Left lobe of liver (tissue), 2 donors: Measurements from ENCODE around the gene ZNF609. TPM values are rescaled to one million over a fixed set of nuclear protein-coding genes. Genes with fewer than 3 reads are reported as not detected.

Experiments
- ATAC-seq: fragments of 200-7000 bp; cut with Tn5 transposase; one replicate; pipeline ENCODE4 v1.9.1; 2020; ENCODE audit warnings: mild to moderate bottlenecking, moderate library complexity
- DNase-seq: peaks from one replicate; pipeline ENCODE4 v3.0.0-alpha.2; 2020; ENCODE audit warnings: low spot score
- total RNA-seq: library from RNA; stranded (reverse); gene quantifications from one replicate; pipeline ENCODE4 v1.2.1, GENCODE V29; 2021
- donor health status: DM: no; HTN: no; CAD: no; lungs with moderate emphysema.
- donor health status: DM: no; HTN: yes; CAD: no.

The ZNF609 gene
- total RNA-seq, 1 donor from 2014 or later, result 16.3 TPM

DNA sequence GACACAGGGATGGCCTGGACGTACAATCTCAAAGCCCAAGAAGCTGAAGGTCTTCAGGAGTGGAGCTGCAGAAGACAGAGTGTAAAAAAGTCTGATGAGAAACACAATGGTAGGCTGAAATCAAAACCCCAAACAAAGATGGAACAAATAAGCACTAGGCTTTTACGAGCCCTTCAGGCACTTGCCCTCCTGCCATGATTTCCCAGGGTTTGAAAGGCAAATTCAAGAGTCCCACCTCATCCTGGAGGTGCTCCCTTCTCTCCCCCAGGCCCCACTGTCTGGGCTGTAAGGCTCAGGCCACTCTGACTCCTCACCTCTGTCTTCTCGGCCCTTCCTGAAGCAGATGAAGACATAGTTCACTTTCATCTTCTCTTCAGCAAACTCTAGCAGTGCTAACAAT lies 228.4 kb downstream of the ZNF609 start:
- ATAC-seq, result no peak

DNA sequence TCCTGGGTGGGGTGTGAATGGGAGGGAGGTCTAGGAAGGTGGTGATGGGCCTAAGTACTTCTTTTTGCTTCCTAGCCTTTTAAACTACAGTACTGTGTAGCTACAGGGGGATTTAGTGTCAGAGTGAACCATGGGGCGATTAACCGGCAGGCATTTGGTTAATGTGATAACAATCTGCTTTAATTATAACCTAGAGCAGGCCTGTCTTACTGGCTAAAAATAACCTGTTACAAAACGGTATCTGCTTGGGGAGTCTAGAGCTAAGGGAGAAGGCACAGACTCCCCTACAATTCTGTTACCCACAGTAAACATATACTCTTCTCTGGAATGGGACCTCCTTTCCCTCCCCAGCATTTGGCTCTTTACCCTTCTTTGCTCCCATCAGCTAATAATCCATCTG lies 229.6 kb downstream of the ZNF609 start:
- ATAC-seq (no peak), DNase-seq (no peak)

More for the DNA sequence above, 228.4 kb downstream of the ZNF609 start:
- no peak for DNase-seq

DNA sequence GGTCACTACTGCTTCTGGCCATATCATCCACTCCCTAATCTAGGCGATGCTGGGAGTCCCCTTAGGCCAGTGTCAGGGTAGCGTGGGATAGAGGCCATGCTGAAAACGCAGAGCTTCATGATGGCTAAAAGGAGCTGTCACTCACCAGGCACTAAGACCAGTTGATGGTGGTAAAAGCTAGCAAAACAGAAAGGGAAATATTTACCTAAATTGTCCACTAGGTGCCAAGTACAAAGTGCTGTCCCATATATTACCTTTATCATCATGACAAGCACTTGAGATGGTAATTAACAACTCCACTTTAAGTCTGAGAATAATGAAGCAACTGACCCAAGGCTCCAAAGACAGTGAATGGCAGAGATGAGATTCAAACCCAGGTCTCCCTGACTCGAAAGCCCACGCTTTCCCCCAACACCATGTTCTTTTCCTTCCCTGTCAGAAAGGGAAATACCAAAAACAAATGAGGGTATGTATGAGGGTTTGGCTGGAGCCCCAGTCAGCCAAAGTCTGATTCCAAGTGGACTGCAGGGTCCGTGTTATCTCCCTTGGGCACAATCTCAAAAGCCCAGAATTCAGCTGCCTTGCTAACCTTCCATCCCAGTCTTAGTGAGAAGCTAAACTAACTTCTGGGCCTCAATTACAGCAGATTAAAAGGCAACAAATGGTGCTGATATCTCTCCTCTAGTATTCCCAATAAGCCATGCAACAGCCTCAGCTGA lies 230.4 kb downstream of the ZNF609 start:
- ATAC-seq (peak; percentile 23), DNase-seq (no peak)

DNA sequence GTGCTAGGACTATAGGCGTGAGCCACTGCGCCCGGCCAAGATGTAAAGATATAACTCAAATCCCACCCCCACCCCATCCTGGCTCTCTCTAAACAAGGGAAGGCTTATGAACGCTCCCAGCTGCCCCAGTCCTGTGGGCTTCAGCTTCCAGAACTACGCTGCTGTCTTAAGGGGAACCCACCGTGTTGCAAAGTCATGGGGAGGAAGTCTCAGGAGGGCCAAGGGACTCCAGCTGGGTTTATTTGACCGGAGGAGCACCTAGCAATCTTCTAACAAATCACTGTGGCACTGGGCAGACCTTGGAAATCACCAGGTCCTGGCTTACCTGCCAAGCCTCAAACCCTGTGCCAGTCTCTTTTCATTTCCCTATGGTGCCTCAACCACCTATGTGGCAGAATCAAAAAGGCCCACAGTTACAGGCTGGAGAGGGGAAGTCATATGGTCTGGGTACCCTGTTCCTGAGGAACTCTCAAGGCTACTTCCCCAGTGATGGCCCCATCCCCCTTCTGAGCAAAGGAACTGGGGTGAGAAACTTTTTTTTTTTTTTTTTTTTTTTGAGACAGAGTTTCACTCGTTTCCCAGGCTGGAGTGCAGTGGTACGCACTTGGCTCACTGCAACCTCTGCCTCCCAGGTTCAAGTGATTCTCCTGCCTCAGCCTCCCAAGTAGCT lies 231.7 kb downstream of the ZNF609 start:
- ATAC-seq (peak; percentile 7), DNase-seq (no peak)

DNA sequence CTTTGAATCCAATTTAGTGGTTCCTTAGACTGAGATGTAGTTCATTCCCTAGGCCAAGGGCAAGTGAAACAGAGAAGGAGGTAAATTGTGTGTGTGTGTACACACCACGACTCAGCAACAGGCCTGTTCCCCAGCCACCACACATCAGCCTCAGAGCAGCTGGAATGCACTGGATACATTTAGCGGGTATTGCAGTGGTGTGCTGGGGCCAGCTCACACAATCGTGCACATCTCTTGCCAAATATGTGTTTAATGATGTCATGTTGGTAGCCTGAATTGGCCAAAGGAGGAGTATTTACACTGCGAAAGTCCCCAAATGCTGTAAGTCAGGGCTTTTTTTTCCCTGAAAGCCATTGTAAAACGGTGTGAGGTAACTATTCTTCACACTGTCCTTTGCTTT lies 232.8 kb downstream of the ZNF609 start:
- DNase-seq (peak; percentile 74), ATAC-seq (peak; percentile 87)

DNA sequence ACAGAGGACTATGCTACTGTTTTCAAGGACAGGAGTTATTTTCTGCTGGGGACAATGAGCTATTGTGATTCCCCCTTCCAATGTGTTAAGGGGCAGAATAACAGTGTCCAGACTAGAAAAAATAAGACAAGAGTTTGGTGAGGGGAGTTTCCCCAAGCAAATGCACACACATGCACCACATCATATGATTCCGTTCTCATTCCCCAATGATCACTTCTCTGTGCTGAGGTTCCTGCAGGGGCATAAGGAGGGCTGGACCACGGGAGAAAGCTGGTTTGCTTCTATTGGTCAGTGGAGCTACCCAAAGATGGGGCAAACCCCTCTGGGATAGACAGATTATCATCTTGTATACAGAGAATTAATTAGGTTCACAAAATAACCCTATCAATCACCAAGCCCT lies 234.4 kb downstream of the ZNF609 start:
- ATAC-seq (no peak), DNase-seq (no peak)

DNA sequence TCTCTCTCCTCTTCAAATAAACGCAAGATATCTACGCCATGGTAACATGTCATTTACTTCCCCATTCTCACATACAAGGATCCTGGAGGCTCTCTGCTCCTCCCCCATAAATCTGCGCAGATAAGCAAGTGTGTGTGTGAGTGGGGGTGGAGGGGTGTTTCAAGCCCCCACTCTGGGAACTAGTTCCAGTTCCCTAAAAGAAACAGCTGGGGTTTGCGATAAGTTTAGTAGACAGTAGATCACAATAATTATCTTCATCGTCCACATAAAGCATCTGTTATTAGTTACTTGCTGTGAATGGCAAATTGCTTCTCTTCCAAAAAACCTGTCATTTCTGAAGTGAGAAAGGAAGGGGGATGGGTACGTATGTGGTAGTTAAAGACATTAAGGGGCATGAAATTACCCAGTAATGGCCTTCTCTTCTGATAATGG lies 235.2 kb downstream of the ZNF609 start:
- DNase-seq (no peak), ATAC-seq (no peak)

DNA sequence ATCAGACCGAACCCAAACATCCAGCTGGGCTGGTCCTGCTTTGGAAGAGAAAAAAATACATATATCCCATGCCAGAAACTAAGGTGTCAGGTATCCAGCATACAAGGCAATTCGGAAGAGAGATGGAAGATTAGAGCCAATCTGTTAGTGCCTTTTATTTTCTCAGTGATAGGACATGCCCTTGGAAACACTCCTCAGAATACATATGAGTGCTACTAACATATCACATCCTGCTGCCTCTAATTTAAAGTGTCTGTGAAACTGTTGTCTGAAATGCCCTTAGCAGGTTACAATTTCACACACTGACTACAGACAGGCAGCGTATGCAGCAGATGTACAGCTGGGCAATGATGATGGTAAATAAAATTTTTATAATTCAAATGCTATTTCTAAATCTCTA lies 236.1 kb downstream of the ZNF609 start:
- no peak for DNase-seq
- ATAC-seq, result no peak

DNA sequence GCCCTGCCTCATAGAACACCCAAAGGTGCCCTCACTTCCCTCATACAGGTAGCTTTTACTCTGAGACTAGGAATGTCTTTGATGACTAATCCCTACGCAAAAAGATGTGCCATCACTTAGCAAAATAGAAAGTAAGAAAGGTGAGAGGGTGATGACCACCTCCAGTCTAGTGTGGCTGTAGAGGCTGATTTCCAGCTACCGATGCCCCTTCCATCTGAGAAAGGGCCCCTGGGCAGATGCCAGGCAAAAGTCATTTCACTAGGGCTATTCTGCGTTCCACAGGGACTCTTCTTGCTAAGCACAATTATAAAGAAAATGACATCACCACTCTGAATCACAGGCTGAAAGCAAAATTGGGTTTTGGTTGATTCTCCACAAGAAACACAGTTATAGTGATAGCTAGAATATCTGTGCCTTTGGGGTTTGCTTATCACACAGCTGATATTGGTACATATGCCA lies 237.6 kb downstream of the ZNF609 start:
- ATAC-seq (no peak), DNase-seq (no peak)

DNA sequence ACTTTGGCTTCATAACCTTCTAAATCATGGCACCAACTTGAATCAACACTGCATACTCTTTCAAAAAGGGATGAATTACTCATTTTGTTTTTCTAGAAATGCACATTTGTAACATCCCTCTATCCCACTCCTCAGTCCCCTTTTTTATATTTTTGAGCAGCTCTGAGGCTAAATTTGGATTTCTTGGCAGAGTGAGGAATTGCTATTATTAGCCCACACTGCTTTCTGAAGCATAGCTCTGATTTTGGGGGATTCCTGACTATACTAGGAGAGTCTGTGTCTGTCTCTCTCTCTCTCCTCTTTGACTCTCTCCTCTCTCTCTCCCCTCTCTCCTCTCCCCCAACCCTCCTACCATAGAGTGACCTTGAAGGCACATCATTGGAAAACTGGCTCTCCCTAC lies 238.4 kb downstream of the ZNF609 start:
- ATAC-seq, result no peak
- DNase-seq, result no peak

DNA sequence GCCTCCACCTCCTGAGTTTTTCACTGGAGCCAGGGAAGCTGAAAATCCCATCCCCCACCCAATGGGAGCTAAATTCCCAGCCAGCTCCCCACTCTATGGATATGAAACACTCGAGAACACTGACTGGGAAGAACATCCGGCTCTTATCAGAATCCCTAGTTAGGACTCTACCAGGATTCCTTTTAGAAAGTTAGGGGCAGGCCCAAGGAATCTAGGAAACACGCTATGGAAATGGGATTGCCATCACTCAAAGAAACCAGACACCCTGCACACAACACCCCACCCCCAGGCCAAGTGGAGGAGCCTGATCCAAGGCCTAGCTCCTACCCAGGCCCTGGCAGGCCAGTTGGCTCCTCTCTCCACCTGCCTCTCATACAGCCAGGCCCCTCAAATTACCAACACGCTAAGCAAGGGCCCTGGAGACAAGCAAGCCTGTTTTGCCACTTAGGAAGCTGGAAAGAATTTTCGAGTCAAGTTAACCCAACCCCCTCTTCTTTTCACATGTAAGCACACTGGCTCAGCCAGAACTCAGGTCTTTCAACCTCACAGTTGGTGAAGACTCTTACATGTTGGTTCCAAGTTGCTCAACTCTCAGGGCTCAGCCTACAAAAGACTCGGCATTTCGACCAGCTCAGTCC lies 239.5 kb downstream of the ZNF609 start:
- DNase-seq (no peak), ATAC-seq (peak; percentile 8)

DNA sequence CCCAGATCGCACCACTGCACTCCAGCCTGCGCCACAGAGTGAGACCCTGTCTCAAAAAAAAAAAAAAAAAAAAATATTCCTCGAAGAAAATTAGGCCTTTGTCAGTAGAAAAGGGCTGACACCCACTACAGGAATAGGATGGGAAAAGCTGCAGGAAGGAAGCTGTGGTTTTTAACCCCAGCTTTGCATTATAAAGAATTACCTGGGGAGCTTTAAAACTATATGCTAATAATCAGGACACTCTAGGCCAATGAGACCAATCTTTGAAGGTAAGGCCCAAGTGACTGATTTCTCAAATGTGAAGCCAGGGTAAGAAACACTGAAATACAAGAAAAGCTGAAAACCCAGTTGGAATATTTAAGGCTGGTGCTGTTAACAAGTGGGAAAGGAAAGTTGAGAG lies 240.7 kb downstream of the ZNF609 start:
- DNase-seq (no peak), ATAC-seq (no peak)

DNA sequence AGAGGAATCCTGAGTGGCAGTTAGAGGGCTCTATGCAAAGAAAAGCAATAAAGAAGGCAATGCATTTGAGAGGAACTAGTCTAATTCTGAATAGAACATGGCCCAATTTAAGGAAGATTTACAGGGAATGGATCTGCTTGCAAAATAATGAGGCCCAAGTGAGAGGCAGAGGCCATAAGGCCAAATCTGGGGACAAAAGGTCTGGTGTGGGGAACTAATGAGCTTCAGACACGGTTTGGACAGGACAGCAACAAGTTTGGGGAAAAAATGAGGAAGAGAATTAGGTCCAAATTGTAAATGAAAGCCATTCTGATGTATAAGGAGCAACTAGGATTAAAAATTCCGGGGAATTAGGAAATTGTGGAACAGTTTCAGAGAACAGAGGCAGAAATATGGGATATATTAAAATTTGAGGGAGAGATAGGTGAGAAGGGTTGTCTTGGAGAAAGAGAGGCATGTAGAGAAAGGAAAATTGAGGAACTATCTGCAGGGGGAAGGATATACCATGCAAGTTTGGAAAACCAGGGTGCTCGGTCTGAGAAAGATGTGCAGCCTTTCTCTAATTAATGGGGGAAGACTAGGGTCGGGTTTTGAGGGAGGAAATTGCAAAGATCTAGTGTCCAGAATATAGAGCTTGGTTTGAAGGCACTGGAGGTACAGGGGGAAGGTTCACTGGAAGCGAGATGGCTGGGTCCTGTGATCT lies 241.3 kb downstream of the ZNF609 start:
- DNase-seq (no peak), ATAC-seq (no peak)

DNA sequence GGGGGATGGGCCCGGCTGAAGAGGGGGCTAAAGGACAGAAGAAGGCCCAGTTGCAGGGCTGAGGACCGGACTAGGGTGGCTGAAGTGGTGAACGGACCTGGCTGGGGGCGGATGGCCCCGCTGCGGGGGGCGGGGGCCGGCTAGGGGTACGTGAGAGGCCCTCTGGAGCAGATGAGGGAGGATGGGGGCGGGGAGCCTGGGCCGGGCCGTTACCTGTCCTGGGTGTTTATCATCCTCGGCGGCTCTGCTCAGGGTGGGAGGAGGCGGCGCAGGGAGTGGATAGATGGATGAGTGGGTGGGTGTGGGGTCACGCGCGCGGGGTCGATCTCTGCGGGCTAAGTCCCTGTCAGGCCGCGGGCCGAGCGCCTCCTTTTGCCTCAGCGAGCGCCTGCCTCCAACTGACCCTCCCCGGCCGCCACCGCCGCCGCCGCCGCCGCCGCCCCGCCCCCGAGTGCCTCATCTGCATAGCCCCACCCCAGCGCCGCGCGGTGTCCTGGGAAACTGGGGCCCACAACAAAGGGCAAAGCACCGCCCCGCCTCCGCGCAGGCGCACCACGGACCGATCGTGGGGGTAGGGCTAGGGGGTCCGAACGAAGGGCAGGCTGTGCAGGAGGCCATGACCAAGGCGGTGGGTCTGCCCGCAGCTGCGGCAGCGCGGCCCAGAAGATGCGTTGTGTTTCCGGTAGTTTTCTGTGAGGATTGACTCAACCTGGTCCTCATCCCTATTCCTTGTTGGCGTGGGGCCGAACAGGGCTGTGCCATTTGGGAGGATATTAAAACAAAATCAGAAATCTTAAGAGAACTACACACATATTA lies 242.6 kb downstream of the ZNF609 start:
- DNase-seq (peak; percentile 97), ATAC-seq (peak; percentile 86)

DNA sequence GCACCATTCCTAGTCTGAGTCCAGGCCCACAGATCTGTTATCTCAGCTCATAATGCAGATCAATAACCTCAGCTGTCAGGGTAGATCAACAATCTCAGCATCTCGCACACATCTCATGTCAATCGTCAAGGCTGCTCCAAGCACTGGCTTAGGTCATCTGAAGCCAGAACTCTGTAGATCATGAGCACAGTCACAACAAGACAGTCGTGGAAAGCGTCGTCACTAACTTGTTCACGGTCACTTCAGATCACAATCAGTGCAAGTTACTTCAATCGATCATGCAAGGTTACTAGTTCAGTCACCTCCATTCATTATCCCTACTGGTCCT lies 243.2 kb downstream of the ZNF609 start:
- ATAC-seq (peak; percentile 7), DNase-seq (no peak)

DNA sequence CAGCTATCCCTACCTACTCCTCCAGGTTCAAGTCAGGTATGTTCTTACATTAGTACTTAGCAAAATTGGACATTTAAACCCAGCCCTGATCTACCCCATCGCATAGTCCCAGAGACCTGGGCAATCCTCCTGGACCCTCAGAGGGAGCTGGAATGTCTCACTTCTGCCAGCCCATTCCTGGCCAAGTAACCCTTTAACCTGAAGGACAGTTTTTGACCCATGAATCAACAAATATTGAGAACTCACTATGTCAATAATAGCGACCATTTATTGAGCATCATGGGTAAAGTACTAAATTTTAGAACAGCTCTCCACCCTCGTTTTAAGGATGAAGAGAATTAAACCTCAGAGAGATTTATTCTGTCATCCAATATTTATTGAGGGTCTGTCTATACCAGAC lies 244.6 kb downstream of the ZNF609 start:
- DNase-seq (peak; percentile 61), ATAC-seq (peak; percentile 55)

DNA sequence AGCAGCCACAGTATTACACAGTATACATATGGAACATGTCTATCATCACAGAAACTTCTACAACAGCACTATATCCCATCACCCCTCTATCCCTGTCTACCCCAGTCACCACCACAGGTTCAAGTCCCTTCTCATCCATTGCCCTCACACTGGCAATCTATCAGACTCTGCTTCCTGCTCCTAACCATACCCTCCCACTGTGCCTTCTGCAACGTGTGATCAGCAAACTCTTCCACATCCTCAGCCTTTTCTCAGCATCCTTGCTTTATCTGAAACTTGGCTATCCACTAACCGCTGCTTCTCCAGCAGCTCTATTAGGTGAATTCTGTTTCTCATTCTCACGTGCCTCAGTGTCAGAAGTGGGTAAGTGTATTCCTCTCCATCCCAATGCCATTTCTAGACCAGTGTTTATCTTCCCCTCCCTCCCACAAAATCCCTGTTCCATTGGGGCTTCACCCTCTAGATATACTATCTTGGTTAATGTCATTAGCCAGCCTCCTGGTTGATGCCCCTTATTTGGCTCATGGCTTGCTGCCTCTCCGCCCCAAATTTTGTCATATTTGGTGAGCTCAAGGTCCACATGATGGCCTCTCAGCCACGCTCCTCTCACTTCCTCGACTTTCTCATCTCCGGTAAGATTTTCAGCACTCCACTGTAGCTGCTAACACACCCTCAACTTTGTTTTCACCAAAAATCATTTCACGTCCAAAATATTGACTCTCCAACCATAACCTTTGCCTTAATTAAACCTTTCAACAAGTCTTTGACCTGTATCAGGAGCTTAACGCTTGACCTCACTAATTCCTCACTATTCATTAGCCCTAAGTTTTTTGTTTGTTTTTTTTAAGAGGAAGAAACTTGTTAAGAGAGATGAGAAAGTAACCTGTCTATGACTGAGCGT lies 245.9 kb downstream of the ZNF609 start:
- ATAC-seq, result peak; percentile 1
- no peak for DNase-seq

DNA sequence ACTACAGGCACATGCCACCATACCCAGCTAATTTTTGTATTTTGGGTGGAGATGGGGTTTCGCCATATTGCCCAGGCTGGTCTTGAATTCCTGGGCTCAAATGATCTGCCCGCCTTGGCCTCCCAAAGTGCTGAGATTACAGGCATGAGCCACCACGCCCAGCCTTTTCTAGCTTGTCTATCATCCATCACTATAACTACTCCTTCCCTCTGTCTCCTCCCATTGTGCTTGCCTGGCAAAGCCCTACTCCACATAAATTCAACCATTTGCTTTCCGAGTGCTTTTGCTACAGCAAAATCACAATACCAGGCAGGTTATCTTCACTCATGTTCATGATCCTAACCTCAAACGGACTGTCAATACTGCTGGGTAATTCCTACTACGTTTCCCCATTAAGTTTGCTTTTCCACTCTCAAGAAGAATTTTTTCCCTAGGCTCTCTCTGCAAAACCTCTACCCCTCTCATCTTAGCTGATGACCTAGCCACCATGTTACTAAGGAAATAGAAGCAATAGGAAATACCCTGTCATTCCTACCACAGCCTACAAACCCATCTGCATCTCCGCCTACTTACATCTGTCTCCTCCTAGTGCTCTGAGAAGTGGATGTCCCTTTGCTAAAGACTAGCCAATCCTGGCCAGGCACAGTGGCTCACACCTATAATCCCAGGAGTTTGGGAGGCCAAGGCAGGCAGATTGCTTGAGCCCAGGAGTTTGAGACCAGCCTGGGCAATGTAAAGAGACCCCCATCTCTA lies 250.5 kb downstream of the ZNF609 start:
- no peak for ATAC-seq
- no peak for DNase-seq

DNA sequence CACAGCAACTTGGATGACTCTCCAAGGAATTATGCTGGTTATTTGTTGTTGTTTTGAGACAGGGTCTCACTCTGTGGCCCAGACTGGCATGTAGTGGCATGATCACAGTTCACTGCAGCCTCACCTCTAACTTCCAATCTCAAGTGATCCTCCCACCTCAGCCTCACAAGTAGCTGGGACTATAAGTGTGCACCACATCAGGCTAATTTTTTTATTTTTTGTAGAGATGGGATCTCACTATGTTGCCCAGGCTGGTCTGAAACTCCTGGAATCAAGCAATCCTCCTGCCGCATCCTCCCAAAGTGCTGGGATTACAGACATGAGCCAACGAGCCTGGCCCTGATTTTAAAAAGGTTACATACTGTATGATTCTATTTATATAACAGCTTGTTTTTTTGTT lies 252.0 kb downstream of the ZNF609 start:
- ATAC-seq (no peak), DNase-seq (no peak)
